Measurements from ENCODE around the gene TC2N.

- no peak for TF ChIP-seq FOS (IDR thresholded peaks at IDR 0.05; ENCODE audit: extremely low read depth, insufficient read length)
- TF ChIP-seq FOXP4 (CRISPR knock-in tag; IDR thresholded peaks at IDR 0.05; ENCODE audit: borderline replicate concordance), result no peak
- TF ChIP-seq LCOR (CRISPR knock-in tag; IDR thresholded peaks at IDR 0.05), result no peak
- TF ChIP-seq NCOA2 (IDR thresholded peaks at IDR 0.05; ENCODE audit: partially characterized antibody in 2 of 2), result no peak
- TF ChIP-seq, protein P1, sequence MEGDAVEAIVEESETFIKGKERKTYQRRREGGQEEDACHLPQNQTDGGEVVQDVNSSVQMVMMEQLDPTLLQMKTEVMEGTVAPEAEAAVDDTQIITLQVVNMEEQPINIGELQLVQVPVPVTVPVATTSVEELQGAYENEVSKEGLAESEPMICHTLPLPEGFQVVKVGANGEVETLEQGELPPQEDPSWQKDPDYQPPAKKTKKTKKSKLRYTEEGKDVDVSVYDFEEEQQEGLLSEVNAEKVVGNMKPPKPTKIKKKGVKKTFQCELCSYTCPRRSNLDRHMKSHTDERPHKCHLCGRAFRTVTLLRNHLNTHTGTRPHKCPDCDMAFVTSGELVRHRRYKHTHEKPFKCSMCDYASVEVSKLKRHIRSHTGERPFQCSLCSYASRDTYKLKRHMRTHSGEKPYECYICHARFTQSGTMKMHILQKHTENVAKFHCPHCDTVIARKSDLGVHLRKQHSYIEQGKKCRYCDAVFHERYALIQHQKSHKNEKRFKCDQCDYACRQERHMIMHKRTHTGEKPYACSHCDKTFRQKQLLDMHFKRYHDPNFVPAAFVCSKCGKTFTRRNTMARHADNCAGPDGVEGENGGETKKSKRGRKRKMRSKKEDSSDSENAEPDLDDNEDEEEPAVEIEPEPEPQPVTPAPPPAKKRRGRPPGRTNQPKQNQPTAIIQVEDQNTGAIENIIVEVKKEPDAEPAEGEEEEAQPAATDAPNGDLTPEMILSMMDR (IDR thresholded peaks at IDR 0.05 in 2 of 3, conservative IDR thresholded peaks at IDR 0.05 in 1 of 3; ENCODE audit: insufficient read depth in 2 of 3, low read depth in 1 of 3, low read length in 3 of 3), result no peak
- no peak for TF ChIP-seq MXI1 (IDR thresholded peaks at IDR 0.05; ENCODE audit: low read depth, low read length)
- TF ChIP-seq ATF2 (CRISPR knock-in tag; IDR thresholded peaks at IDR 0.05), result no peak
- no peak for TF ChIP-seq ZZZ3 (IDR thresholded peaks at IDR 0.05)
- no peak for TF ChIP-seq NR2C1 (IDR thresholded peaks at IDR 0.05)
- no peak for TF ChIP-seq NR2C1 (tag; IDR thresholded peaks at IDR 0.05)
- no peak for TF ChIP-seq TAF1 (IDR thresholded peaks at IDR 0.05; ENCODE audit: control insufficient read depth, extremely low read depth, insufficient read depth, low read length, severe bottlenecking)
- TF ChIP-seq ZNF324 (CRISPR knock-in tag; IDR thresholded peaks at IDR 0.05), result no peak
Measured at GRCh38 chr14:91875525-91876286, 8.4 kb upstream of the TC2N start.
